PC-9 (cell line): ENCODE data around the gene P2RY13. TPM values are rescaled to one million over a fixed set of nuclear protein-coding genes. Genes with fewer than 3 reads are reported as not detected.

ENCODE experiments used
- BruUV-seq: library from RNA; stranded (reverse); fragments of 400-500 nt; replicated peaks from 2 replicates; lab custom pipeline; 2021; lab: Mats Ljungman, UMichigan
- CTCF ChIA-PET: fragments of 300-600 bp; sonication (Branson Sonifier 250); formaldehyde crosslinking; loops from one replicate; lab custom pipeline; 2022; ENCODE audit warnings: antibody characterized with exemption; lab: Charles Lee
- POLR2A ChIA-PET: fragments of 300-600 bp; sonication (Branson Sonifier 250); formaldehyde crosslinking; loops from one replicate; lab custom pipeline; 2022; ENCODE audit warnings: antibody characterized with exemption; ENCODE audit not compliant: unreplicated experiment; lab: Charles Lee
- DNase-seq, 2 experiments: peaks; one replicate each; pipeline versions ENCODE4 v3.0.0 to v3.0.0-alpha.2; 2015 to 2022; ENCODE audit warnings: mixed read lengths in 1 of 2
- H2AFZ ChIP-seq: fragments of 200-600 bp; sonication (generic); 2 replicates; pipeline ENCODE4 v1.8.1; 2017; ENCODE audit warnings: antibody characterized with exemption
- H3F3A ChIP-seq: fragments of 200-600 bp; sonication (generic); 2 replicates; pipeline ENCODE4 v1.8.1; 2017; ENCODE audit warnings: antibody characterized with exemption, mild to moderate bottlenecking, low read depth; ENCODE audit not compliant: insufficient read depth
- H3K27ac ChIP-seq: fragments of 200-600 bp; sonication (generic); 2 replicates; pipeline ENCODE4 v1.6.1; 2016; ENCODE audit warnings: mixed run types
- H3K27me3 ChIP-seq: fragments of 200-600 bp; sonication (generic); 2 replicates; pipeline ENCODE4 v1.6.1; 2016; ENCODE audit warnings: low read depth, mixed run types; ENCODE audit not compliant: insufficient read depth
- H3K36me3 ChIP-seq: fragments of 200-600 bp; sonication (generic); 2 replicates; pipeline ENCODE4 v1.6.1; 2016; ENCODE audit warnings: low read depth, mixed run types
- H3K4me1 ChIP-seq: fragments of 200-600 bp; sonication (generic); replicated peaks from 2 replicates; pipeline ENCODE4 v1.6.1; 2016; ENCODE audit warnings: mixed run types; ENCODE audit not compliant: insufficient read depth
- H3K4me2 ChIP-seq: fragments of 200-600 bp; sonication (generic); 2 replicates; pipeline ENCODE4 v1.6.1; 2017; ENCODE audit warnings: mixed run types
- H3K4me3 ChIP-seq: fragments of 200-600 bp; sonication (generic); 2 replicates; pipeline ENCODE4 v1.6.1; 2016; ENCODE audit warnings: mixed run types
- H3K79me2 ChIP-seq: fragments of 200-600 bp; sonication (generic); 2 replicates; pipeline ENCODE4 v1.6.1; 2017; ENCODE audit warnings: low read depth, mixed run types
- H3K9me2 ChIP-seq: fragments of 200-600 bp; sonication (generic); 2 replicates; pipeline ENCODE4 v1.8.1; 2017; ENCODE audit warnings: mild to moderate bottlenecking; ENCODE audit not compliant: insufficient read depth
- H3K9me3 ChIP-seq: fragments of 200-600 bp; sonication (generic); 2 replicates; pipeline ENCODE4 v1.8.1; 2016; ENCODE audit warnings: low read depth; ENCODE audit not compliant: insufficient read depth
- H4K20me1 ChIP-seq: fragments of 200-600 bp; sonication (generic); 2 replicates; pipeline ENCODE4 v1.8.1; 2017; ENCODE audit not compliant: insufficient read depth
- CTCF ChIP-seq: fragments of 200-600 bp; sonication (generic); conservative IDR thresholded peaks from 2 replicates; pipeline ENCODE4 v1.6.1; 2017; ENCODE audit warnings: mixed run types, antibody characterized with exemption, mild to moderate bottlenecking, moderate library complexity
- EZH2 ChIP-seq: fragments of 200-600 bp; sonication (generic); IDR thresholded peaks from 2 replicates; pipeline ENCODE4 v1.8.0; 2017; ENCODE audit warnings: antibody characterized with exemption, low read depth
- intact Hi-C: fragments of 100-400 bp; cut with micrococcal nuclease; formaldehyde crosslinking; loops from one replicate; pipeline ENCODE4 v1.10.0; 2022; ENCODE audit not compliant: unreplicated experiment
- total RNA-seq: library from RNA; stranded (reverse); gene quantifications from 2 replicates; pipeline ENCODE4 v1.2.3, GENCODE V29; 2021

The P2RY13 gene
- total RNA-seq, 1 experiment from 2014 or later, result not detected

GRCh38 chr3:151314137-151314536, 15.2 kb downstream of the P2RY13 start:
- Histone ChIP-seq H3K4me1 (peaks cover 65% of the 10 kb centered on the region), H4K20me1 (no peaks in the 10 kb centered on the region), H3K4me2 (peak overlapping the region; percentile 79), H3K36me3 (no peaks in the 10 kb centered on the region), H3F3A (peaks cover 23% of the 10 kb centered on the region; the same call in 1 of the 2 replicates), H3K9me3 (no peaks in the 10 kb centered on the region), H2AFZ (no peak overlapping the region), H3K4me3 (peak overlapping the region; percentile 57; the same call in 1 of the 2 replicates), H3K27ac (peak overlapping the region; percentile 93; the same call in 1 of the 2 replicates), H3K79me2 (peaks cover 53% of the 10 kb centered on the region), H3K9me2 (no peaks in the 10 kb centered on the region), H3K27me3 (no peaks in the 10 kb centered on the region)
- no peak for DNase-seq
- POLR2A ChIA-PET, result interaction anchor here (0.6 kb wide), 1 partner anchor 8 kb away, joined by 3 read pairs; no protein-coding TSS in a partner anchor
- intact Hi-C loops, result no loop called here
- CTCF ChIA-PET, result no interaction called here
- no TSS peak for BruUV-seq
- TF ChIP-seq EZH2 (no peak), CTCF (no peak)

- no peaks in the 10 kb centered on the region for H3K9me3 ChIP-seq
- no peaks in the 10 kb centered on the region for H3K27me3 ChIP-seq
- DNase-seq, result no peak
- no TSS peak for BruUV-seq
- H3K9me2 ChIP-seq, result no peaks in the 10 kb centered on the region
- intact Hi-C loops, result no loop called here
- no peaks in the 10 kb centered on the region for H4K20me1 ChIP-seq
- no peak overlapping the region for H3K4me2 ChIP-seq
- CTCF ChIA-PET, result no interaction called here
- H2AFZ ChIP-seq, result no peak overlapping the region
- POLR2A ChIA-PET, result no interaction called here
- TF ChIP-seq CTCF (no peak), EZH2 (no peak)
- peaks cover 25% of the 10 kb centered on the region; the same call in 1 of the 2 replicates for H3F3A ChIP-seq
- H3K36me3 ChIP-seq, result no peaks in the 10 kb centered on the region
- H3K79me2 ChIP-seq, result peaks cover 64% of the 10 kb centered on the region
- no peak overlapping the region for H3K4me3 ChIP-seq
- peaks cover 66% of the 10 kb centered on the region for H3K4me1 ChIP-seq
- H3K27ac ChIP-seq, result no peak overlapping the region
These were observed 16.4 kb downstream of the P2RY13 start for GRCh38 chr3:151312972-151313371.

- H3K4me1 ChIP-seq, result peaks cover 63% of the 10 kb centered on the region
- no peaks in the 10 kb centered on the region for H3K27me3 ChIP-seq
- no TSS peak for BruUV-seq
- no peak for TF ChIP-seq CTCF
- TF ChIP-seq EZH2, result no peak
- no peaks in the 10 kb centered on the region for H3K9me3 ChIP-seq
- H3K27ac ChIP-seq, result peak overlapping the region; percentile 96; the same call in 1 of the 2 replicates
- H2AFZ ChIP-seq, result no peak overlapping the region
- peaks cover 53% of the 10 kb centered on the region for H3K79me2 ChIP-seq
- DNase-seq, result no peak
- no peak overlapping the region for H3K4me3 ChIP-seq
- H3K36me3 ChIP-seq, result no peaks in the 10 kb centered on the region
- ChIA-PET POLR2A (no interaction called here), CTCF (no interaction called here)
- H3F3A ChIP-seq, result peaks cover 39% of the 10 kb centered on the region
- no peak overlapping the region for H3K4me2 ChIP-seq
- no peaks in the 10 kb centered on the region for H3K9me2 ChIP-seq
- no peaks in the 10 kb centered on the region for H4K20me1 ChIP-seq
- intact Hi-C loops, result loop anchor here (5.0 to 10.0 kb wide), 3 partner anchors 528 to 955 kb away; partner anchors contain the start of gene MBNL1
These were observed 19.8 kb downstream of the P2RY13 start for GRCh38 chr3:151309566-151309965.
